HCT116 (cell line): ENCODE measurements around the gene CLCN3. TPM values are rescaled to one million over a fixed set of nuclear protein-coding genes. Genes with fewer than 3 reads are reported as not detected.

Source experiments
- ATAC-seq: fragments of 200-7000 bp; cut with Tn5 transposase; 2 replicates; pipeline ENCODE4 v1.9.1; 2020; ENCODE audit warnings: mild to moderate bottlenecking, moderate library complexity
- BruUV-seq: library from RNA; stranded (reverse); fragments of 400-500 nt; replicated peaks from 2 replicates; lab custom pipeline; 2021; lab: Mats Ljungman, UMichigan
- CTCF ChIA-PET: fragments of 300-600 bp; sonication (Branson Sonifier 250); formaldehyde crosslinking; loops from one replicate; lab custom pipeline; 2021; ENCODE audit warnings: antibody characterized with exemption; lab: Charles Lee
- POLR2A ChIA-PET: fragments of 300-600, 350-600 bp; sonication (Branson Sonifier 250); formaldehyde crosslinking; loops from one replicate; lab custom pipeline; 2021; ENCODE audit warnings: antibody characterized with exemption; lab: Charles Lee
- RAD21 ChIA-PET, 2 experiments: fragments of 300-600 bp; sonication (Branson Sonifier 250); formaldehyde crosslinking; loops; one replicate each; lab custom pipeline; 2023; ENCODE audit warnings: low total read pairs in 2 of 2; ENCODE audit not compliant: uncharacterized antibody in 2 of 2, unreplicated experiment in 2 of 2, low non-redundant PET in 1 of 2; lab: Charles Lee
- DNase-seq: peaks from one replicate; pipeline ENCODE4 v3.0.0-alpha.2; 2010; ENCODE audit warnings: low read depth, low spot score
- H2AFZ ChIP-seq: fragments of 200-600 bp; shearing (Covaris generic), sonication (generic); 2 replicates; pipeline ENCODE4 v1.6.1; 2017; ENCODE audit warnings: low read depth, mixed run types, mixed read lengths, antibody characterized with exemption, low read length; ENCODE audit not compliant: poor library complexity, severe bottlenecking
- H3K27ac ChIP-seq: 2 replicates; pipeline ENCODE4 v1.5.1; 2012; ENCODE audit warnings: low read depth, low read length
- H3K27me3 ChIP-seq: fragments of 200-600 bp; sonication (generic); 2 replicates; pipeline ENCODE4 v1.6.1; 2016; ENCODE audit warnings: mixed run types, low read length, mixed read lengths; ENCODE audit not compliant: insufficient read depth
- H3K36me3 ChIP-seq, 2 experiments: fragments of 200-500 bp in 1 of 2; fragments of 200-600 bp in 1 of 2; sonication (Bioruptor generic) in 1 of 2; sonication (generic) in 1 of 2; 2 replicates each; pipeline versions ENCODE4 v1.5.1 to v1.6.1; 2014 to 2016; ENCODE audit warnings: low read length in 2 of 2, inconsistent platforms in 1 of 2, mixed read lengths in 1 of 2, mixed run types in 1 of 2; ENCODE audit not compliant: insufficient read depth in 2 of 2, control insufficient read depth in 1 of 2
- H3K4me1 ChIP-seq, 2 experiments: fragments of 200-600 bp in 1 of 2; sonication (generic) in 1 of 2; 2 replicates each; pipeline versions ENCODE4 v1.5.1 to v1.6.1; 2012 to 2017; ENCODE audit warnings: low read length in 2 of 2, inconsistent platforms in 1 of 2, mild to moderate bottlenecking in 1 of 2, mixed read lengths in 1 of 2, mixed run types in 1 of 2, moderate library complexity in 1 of 2; ENCODE audit not compliant: insufficient read depth in 2 of 2, control insufficient read depth in 1 of 2
- H3K4me2 ChIP-seq: fragments of 200-600 bp; sonication (generic); 2 replicates; pipeline ENCODE4 v1.6.1; 2017; ENCODE audit warnings: mixed run types, low read length, mixed read lengths
- H3K4me3 ChIP-seq, 2 experiments: fragments of 200-600 bp in 1 of 2; sonication (generic) in 1 of 2; replicated peaks in 1 of 2; 2 replicates each; pipeline ENCODE4 v1.5.1; 2011 to 2016; ENCODE audit warnings: low read length in 2 of 2, control low read depth in 1 of 2, low read depth in 1 of 2, mild to moderate bottlenecking in 1 of 2, mixed read lengths in 1 of 2, mixed run types in 1 of 2
- H3K79me2 ChIP-seq: fragments of 200-600 bp; sonication (generic); 2 replicates; pipeline ENCODE4 v1.6.1; 2017; ENCODE audit warnings: mild to moderate bottlenecking, mixed run types, low read length, moderate library complexity, mixed read lengths; ENCODE audit not compliant: insufficient read depth
- H3K9ac ChIP-seq: fragments of 200-600 bp; sonication (generic); 2 replicates; pipeline ENCODE4 v1.6.1; 2016; ENCODE audit warnings: low read length, mixed read lengths
- H3K9me2 ChIP-seq: fragments of 200-600 bp; sonication (generic), shearing (Covaris generic); 2 replicates; pipeline ENCODE4 v1.6.1; 2017; ENCODE audit warnings: mixed run types, mild to moderate bottlenecking, moderate library complexity; ENCODE audit not compliant: insufficient read depth
- H3K9me3 ChIP-seq, 2 experiments: fragments of 200-500 bp in 1 of 2; fragments of 200-600 bp in 1 of 2; sonication (Bioruptor generic) in 1 of 2; sonication (generic) in 1 of 2; 2 replicates each; pipeline ENCODE4 v1.6.1; 2014 to 2017; ENCODE audit warnings: low read length in 2 of 2, mixed read lengths in 2 of 2, inconsistent platforms in 1 of 2, low read depth in 1 of 2, mild to moderate bottlenecking in 1 of 2, mixed run types in 1 of 2, moderate library complexity in 1 of 2; ENCODE audit not compliant: control insufficient read depth in 1 of 2, insufficient read depth in 1 of 2
- H4K20me1 ChIP-seq: fragments of 200-600 bp; sonication (generic), shearing (Covaris generic); 2 replicates; pipeline ENCODE4 v1.6.1; 2017; ENCODE audit warnings: mixed run types, mild to moderate bottlenecking, moderate library complexity; ENCODE audit not compliant: insufficient read depth
- ATF3 ChIP-seq: IDR thresholded peaks from 2 replicates; pipeline ENCODE4 v1.6.1; 2012
- CEBPB ChIP-seq: IDR thresholded peaks from 2 replicates; pipeline ENCODE4 v1.6.1; 2012; ENCODE audit warnings: low read depth
- EGR1 ChIP-seq: IDR thresholded peaks from 2 replicates; pipeline ENCODE4 v1.6.1; 2012; ENCODE audit warnings: low read depth
- ELF1 ChIP-seq: IDR thresholded peaks from 2 replicates; pipeline ENCODE4 v1.6.1; 2012; ENCODE audit warnings: low read depth, borderline replicate concordance
- EZH2 ChIP-seq: fragments of 200-600 bp; sonication (generic); IDR thresholded peaks from 2 replicates; pipeline ENCODE4 v1.6.1; 2017; ENCODE audit warnings: antibody characterized with exemption, mixed run types
- MAX ChIP-seq: IDR thresholded peaks from 2 replicates; pipeline ENCODE4 v1.6.1; 2012
- POLR2AphosphoS5 ChIP-seq: IDR thresholded peaks from 2 replicates; pipeline ENCODE4 v1.6.1; 2011; ENCODE audit warnings: mild to moderate bottlenecking, low read depth, low read length, moderate library complexity
- RAD21 ChIP-seq: IDR thresholded peaks from 2 replicates; pipeline ENCODE4 v1.6.1; 2012; ENCODE audit warnings: low read depth, mild to moderate bottlenecking
- SIN3A ChIP-seq: IDR thresholded peaks from 2 replicates; pipeline ENCODE4 v1.6.1; 2012; ENCODE audit warnings: low read depth
- TCF7L2 ChIP-seq: IDR thresholded peaks from 2 replicates; pipeline ENCODE4 v1.7.0; 2011; ENCODE audit warnings: borderline replicate concordance, inconsistent platforms; ENCODE audit not compliant: insufficient read depth, insufficient read length; ENCODE audit errors: extremely low read depth
- intact Hi-C: fragments of 100-400 bp; cut with micrococcal nuclease; formaldehyde crosslinking; loops from 2 replicates; pipeline ENCODE4 v1.10.0; 2022
- total RNA-seq: library from RNA; stranded (reverse); gene quantifications from one replicate; pipeline ENCODE4 v1.2.1, GENCODE V29; 2021; ENCODE audit not compliant: unreplicated experiment
- TF ChIP-seq, protein P1 (sequence below), 3 experiments: fragments of 200-600 bp in 1 of 3; sonication (generic) in 1 of 3; IDR thresholded peaks in 2 of 3; conservative IDR thresholded peaks in 1 of 3; 2 replicates each; pipeline ENCODE4 v1.5.1; 2012 to 2017; ENCODE audit warnings: low read depth in 2 of 3, low read length in 2 of 3, antibody characterized with exemption in 1 of 3, borderline replicate concordance in 1 of 3, control low read depth in 1 of 3, mild to moderate bottlenecking in 1 of 3, mixed read lengths in 1 of 3, mixed run types in 1 of 3, moderate library complexity in 1 of 3; ENCODE audit not compliant: insufficient read depth in 1 of 3

The CLCN3 gene
- total RNA-seq, 1 experiment from 2014 or later = 60.4 TPM

GRCh38 chr4:169716677-169717076, 96.3 kb downstream of the CLCN3 start:
- H2AFZ ChIP-seq = no peak overlapping the region
- intact Hi-C loops = no loop called here
- no peaks in the 10 kb centered on the region for H4K20me1 ChIP-seq
- TF ChIP-seq TCF7L2 (no peak), ATF3 (no peak), POLR2AphosphoS5 (no peak), CEBPB (no peak), EGR1 (no peak), SIN3A (no peak), EZH2 (no peak), RAD21 (no peak), ELF1 (no peak), MAX (no peak)
- TF ChIP-seq, protein P1, sequence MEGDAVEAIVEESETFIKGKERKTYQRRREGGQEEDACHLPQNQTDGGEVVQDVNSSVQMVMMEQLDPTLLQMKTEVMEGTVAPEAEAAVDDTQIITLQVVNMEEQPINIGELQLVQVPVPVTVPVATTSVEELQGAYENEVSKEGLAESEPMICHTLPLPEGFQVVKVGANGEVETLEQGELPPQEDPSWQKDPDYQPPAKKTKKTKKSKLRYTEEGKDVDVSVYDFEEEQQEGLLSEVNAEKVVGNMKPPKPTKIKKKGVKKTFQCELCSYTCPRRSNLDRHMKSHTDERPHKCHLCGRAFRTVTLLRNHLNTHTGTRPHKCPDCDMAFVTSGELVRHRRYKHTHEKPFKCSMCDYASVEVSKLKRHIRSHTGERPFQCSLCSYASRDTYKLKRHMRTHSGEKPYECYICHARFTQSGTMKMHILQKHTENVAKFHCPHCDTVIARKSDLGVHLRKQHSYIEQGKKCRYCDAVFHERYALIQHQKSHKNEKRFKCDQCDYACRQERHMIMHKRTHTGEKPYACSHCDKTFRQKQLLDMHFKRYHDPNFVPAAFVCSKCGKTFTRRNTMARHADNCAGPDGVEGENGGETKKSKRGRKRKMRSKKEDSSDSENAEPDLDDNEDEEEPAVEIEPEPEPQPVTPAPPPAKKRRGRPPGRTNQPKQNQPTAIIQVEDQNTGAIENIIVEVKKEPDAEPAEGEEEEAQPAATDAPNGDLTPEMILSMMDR (IDR thresholded peaks at IDR 0.05 in 2 of 3, conservative IDR thresholded peaks at IDR 0.05 in 1 of 3; ENCODE audit: borderline replicate concordance in 1 of 3, insufficient read depth in 1 of 3, low read depth in 2 of 3, low read length in 2 of 3) = no peak
- H3K79me2 ChIP-seq = no peaks in the 10 kb centered on the region
- H3K27me3 ChIP-seq = no peaks in the 10 kb centered on the region
- H3K9me2 ChIP-seq = no peaks in the 10 kb centered on the region
- POLR2A ChIA-PET = no interaction called here
- no peaks in the 10 kb centered on the region for H3K4me1 ChIP-seq
- peaks cover 11 to 12% of the 10 kb centered on the region in 2 experiments; a peak in 3 of 4 replicates for H3K36me3 ChIP-seq
- no peak overlapping the region for H3K9ac ChIP-seq
- ATAC-seq (no peak), DNase-seq (no peak)
- BruUV-seq = no TSS peak
- H3K9me3 ChIP-seq = no peaks in the 10 kb centered on the region
- no peak overlapping the region for H3K4me3 ChIP-seq
- CTCF ChIA-PET = no interaction called here
- no peak overlapping the region for H3K27ac ChIP-seq
- no peak overlapping the region for H3K4me2 ChIP-seq
- RAD21 ChIA-PET = no interaction called here
